Hematopoietic multipotent progenitor cell (in vitro differentiated cells): ENCODE results near the gene HAS3. TPM values are rescaled to one million over a fixed set of nuclear protein-coding genes. Genes with fewer than 3 reads are reported as not detected.
"Not testable (repeated sequence)": the region's sequence is repeated elsewhere in the genome, so short reads cannot be mapped to it uniquely, and the experiment has no call there.

Experiments used
- DNase-seq, 3 donors: peaks; one replicate each; pipeline ENCODE4 v3.0.0-alpha.2; 2011 to 2015; ENCODE audit warnings: low read depth in 2 of 3, low spot score in 2 of 3
- total RNA-seq: library from RNA; depleted of rRNA; stranded (reverse); fragments of >200 nt; gene quantifications from one replicate; pipeline ENCODE4 v1.2.3, GENCODE V29; 2012

HAS3 gene
- total RNA-seq, 1 donor = 0.81 TPM

DNA sequence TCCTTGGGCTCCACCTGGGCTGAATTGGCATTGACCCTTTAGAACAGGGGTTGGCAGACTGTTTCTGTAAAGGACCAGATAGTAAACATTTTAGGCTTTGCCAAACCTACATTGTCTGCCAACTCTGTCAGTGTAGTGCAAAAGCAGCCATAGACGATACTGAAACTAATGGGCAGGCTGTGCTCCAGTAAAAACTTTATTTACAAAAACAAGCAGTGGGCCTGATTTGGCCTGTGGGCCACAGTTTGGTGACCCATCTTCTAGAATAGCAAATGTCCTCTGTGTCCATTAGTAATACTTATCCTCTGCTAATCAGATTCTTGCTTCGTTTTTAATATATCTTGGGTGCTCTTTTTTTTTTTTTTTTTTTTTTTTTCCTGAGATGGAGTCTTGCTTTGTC lies 33.2 kb downstream of the HAS3 start:
- DNase-seq = no peak

DNA sequence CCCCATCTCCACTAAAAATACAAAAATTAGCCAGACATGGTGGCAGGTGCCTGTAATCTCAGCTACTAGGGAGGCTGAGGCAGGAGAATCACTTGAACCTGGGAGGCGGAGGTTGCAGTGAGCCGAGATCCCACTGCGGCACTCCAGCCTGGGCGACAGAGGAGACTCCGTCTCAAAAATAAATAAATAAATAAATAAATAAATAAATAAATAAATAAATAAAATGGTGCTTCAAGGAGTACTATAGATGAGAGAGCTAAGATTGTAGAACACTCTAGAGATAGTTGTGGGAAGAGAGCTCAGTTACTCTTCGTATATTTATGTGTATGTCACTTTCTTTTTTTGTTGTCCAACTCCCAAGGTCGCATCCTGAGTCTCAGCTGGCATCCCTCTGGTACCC lies 34.0 kb downstream of the HAS3 start:
- not testable (repeated sequence) for DNase-seq

DNA sequence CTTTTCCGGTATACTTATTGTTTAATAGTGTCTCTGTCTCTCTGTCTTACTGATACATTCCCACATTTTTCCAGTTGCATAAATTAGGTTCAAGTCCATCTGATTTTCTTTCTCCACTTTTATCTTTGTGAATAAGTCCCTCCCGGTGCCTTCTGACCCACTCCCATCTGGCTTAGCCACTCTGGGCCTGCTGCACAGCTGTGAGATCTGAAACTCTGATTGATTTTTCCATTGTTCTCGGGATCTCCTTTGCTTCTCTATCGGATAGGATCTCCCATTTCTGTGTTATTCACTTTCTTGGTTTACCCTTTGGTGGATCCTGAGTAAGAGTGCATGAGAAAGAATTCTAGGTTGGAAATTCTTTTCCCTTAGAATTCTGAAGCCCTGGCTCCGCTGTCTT lies 35.6 kb downstream of the HAS3 start:
- no peak for DNase-seq

DNA sequence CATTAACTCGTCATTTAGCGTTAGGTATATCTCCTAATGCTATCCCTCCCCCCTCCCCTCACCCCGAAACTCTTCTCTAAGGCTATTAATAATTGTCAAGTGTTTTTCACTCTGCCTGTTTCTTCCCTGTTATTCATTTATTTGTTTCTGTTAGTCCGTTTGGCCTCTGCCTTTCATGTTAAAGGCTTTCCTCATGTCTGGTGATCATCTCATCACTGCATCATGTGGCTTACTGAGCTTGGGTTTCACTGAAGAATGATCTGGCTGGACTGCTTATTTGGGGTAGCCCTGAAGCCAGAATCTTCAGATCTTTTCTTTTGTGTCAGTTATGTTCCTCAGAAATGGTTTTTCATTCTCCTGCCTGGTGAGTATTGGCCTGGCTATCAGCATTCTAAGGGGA lies 36.5 kb downstream of the HAS3 start:
- no peak for DNase-seq

DNA sequence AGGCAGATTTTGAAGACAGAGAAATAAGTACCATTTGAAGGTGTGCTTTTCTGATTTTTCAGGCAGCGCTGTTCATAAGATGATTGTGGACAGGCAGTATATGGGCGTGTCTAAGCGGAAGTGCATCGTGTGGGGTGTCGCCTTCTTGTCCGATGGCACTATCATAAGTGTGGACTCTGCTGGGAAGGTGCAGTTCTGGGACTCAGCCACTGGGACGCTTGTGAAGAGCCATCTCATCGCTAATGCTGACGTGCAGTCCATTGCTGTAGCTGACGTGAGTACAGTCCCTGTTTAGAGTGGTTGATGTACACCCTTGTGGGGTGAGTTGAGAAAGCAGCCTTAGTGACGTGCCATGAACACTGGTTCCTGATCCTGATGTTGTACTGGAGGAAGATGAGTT lies 37.7 kb downstream of the HAS3 start:
- no peak for DNase-seq

DNA sequence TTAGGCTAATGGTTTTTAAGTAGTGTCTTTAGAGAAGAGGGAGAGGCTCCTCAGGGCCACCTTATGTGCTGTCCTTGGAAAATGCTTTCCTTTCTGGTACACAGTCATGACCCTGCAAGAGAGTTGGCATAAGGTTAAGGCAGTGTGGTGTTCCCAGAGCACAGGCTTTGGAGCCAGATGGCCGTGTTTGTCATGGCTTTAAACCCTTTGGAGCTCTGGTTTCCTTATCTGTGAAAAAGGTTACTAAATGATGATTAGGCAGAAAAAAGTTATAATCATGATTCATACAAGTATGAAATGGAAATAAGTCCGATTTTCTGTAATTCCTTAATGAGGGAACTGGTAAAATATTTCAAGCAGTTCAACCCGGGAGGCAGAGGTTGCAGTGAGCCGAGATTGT lies 40.2 kb downstream of the HAS3 start:
- no peak for DNase-seq

DNA sequence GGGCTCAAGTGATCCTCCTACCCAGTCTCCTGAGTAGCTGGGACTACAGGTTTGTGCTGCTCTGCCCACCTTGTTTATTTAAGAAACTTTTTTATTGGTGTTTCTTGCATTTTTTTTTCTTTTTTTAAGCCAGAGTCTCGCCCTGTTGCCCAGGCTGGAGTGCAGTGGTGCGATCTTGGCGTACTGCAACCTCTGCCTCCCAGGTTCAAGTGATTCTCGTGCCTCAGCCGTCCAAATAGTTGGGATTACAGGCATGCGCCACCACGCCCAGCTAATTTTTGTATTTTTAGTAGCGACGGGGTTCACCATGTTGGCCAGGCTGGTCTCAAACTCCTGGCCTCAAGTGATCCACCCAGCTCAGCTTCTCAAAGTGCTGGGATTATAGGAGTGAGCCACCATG lies 44.2 kb downstream of the HAS3 start:
- not testable (repeated sequence) for DNase-seq

DNA sequence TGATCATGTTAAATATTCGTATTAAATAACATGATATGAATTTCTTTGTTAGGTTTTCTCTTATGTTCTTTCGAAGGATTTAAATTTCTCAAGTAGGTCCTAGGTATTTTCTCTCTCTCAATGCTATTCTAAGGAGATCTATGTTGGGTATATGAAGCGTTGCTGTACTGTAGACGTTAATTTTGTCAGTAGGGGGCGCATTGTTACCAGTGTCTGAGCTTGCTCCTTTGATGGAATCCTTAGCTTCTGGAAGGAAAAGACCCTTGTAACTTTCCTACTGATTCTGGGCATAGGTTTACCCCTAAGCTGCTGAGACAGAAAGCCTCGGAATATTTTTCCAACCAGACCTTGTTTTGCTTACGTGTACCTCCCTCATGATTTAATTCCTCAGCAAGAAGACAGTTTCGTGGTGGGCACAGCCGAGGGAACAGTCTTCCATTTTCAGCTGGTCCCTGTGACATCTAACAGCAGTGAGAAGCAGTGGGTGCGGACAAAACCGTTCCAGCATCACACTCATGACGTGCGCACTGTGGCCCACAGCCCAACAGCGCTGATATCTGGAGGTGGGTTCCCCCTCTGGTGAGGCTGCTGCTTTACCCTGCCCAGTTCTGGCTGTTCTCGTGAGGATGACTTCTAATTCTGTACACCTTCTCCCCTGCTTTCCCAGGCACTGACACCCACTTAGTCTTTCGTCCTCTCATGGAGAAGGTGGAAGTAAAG lies 44.9 kb downstream of the HAS3 start:
- DNase-seq = peak; percentile 23 to 81 (median 64)

DNA sequence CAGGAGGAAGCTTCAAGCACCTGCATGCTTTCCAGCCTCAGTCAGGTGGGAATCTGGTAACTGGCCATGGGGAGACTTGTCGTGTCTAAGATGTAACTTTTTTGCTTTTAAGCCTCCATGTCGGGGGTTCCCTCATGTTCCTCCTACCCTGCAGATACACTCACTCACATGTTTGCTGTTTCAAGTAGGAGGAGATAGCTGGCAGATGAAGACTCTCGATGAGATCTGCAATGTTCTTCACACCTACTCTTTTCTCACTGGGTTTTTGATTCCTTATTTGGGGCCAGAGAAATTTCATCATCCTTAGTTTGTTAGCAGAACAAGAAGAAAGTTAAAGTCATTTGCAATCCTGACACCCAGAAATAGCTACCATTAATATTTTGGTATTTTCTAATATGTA lies 51.7 kb downstream of the HAS3 start:
- DNase-seq = no peak

DNA sequence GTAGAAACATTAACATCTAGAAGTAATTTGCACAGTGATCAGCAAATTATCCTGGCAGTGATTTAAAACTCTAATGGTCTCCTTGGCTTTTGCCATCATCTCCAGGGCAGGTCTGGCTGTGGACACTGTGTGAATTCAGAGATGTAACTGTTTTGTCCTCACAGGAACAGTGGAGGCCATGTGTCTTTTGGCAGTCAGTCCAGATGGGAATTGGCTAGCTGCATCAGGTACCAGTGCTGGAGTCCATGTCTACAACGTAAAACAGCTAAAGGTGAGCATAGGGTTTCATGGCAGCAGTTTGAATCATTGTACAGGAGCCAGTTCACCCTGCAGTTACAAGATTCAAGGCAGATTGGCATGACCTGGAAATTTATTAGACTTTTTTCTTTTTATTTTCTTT lies 54.7 kb downstream of the HAS3 start:
- no peak for DNase-seq

DNA sequence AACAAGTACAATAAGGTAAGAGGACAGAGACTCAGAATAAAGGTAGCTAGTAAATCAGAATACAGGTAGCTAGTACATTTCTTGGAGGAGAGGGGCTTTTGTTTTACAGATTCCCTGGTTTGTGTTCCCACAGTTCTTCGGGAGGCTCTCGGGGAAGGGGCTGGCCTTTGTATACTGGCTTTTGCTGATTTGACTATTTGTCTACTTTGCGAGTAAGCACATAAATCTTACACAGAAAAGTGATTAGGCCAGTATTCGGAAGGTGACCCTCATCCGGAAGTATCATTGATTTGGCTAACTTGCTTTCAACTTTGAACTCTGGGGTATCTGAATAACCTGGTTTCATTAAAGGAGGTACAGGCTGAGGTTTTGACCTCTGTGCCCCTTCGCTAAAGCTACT lies 60.1 kb downstream of the HAS3 start:
- DNase-seq = no peak

DNA sequence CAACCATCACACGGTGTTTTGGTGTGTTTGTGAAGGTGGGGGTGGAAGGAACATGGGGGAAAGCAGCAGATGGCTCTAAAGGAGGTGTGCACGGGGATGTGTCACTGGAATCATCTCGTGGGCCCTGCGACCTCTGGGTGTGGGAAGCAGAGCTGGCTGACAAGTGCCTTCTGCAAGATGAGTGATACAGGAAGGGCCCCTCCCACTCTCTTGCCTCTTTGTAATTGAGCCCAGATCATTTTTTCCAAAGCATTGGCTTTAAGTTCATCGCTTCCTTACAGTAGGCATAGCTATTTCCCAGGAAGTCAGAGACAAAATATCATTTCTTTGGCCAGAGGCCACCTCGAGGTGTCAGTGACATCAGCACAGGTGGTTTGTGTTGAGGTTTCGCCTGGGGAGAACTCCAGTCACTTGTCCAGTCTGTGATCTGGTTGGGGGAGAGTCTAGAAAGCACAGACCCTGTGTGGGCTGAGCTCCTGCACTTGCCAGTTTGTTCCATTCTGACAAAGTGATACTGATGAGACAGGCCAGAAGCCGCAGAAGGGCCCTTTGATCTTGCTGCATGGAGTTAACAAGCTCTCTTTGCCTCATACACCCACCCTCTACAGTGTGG lies 60.9 kb downstream of the HAS3 start:
- DNase-seq = no peak

DNA sequence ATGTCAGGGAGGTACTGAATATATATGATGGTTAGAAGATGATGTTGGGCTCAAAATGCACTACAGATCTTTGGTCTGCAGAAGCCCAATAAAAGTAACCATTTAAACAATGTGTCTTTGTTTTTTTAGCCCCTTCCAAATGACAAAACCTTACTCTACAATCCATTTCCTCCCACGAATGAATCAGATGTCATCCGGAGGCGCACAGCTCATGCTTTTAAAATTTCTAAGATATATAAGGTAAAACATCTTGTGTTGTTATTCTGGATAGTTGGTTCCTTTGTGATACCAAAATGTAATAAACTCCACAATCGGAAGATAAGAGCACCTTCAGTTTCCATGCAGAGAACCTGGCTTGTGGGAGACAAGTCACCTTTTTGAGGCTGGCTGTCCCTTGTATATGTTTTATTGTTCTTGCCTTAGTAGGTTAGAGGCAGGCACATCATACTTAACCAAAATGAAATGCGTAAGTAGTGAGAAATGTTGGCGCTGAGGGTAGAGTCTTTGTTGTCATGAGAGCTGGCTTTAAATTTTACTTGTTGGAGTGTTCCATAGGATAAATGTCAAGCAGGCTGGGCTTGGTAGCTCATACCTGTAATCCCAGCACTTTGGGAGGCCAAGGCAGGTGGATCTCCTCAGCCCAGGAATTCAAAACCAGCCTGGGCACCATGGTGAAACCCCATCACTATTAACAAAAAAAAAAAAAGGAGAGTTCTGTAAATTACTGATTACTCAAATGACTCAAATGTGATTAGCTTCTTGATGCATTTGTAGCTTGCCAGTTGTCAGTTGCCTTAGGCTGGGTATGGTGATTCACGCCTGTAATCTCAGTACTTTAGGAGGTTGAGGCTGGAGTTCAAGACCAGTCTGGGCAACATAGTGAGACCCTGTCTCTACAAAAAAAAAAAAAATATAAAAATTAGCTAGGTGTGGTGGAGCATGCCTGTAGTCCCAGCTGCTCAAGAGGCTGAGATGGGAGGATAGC lies 61.8 kb downstream of the HAS3 start:
- no peak for DNase-seq

Other genes starting within 250 kb of the HAS3 start
- 92.6 TPM for gene CHTF8, start 26.9 kb downstream of the HAS3 start, total RNA-seq
- gene UTP4, start 27.0 kb downstream of the HAS3 start, total RNA-seq = 21.5 TPM
- gene SNTB2, start 81.5 kb downstream of the HAS3 start, total RNA-seq = 2.4 TPM
- gene VPS4A, start 205.7 kb downstream of the HAS3 start, total RNA-seq = 23.2 TPM
- 14.8 TPM for gene PDF, start 224.9 kb downstream of the HAS3 start, total RNA-seq
- 57.9 TPM for gene COG8, start 233.9 kb downstream of the HAS3 start, total RNA-seq
- 10.8 TPM for gene NIP7, start 234.1 kb downstream of the HAS3 start, total RNA-seq
- gene TMED6, start 246.1 kb downstream of the HAS3 start, total RNA-seq = under 0.01 TPM